Lower leg skin (tissue), 4 donors: ENCODE results near the gene TCF7L1. TPM values are rescaled to one million over a fixed set of nuclear protein-coding genes. Genes with fewer than 3 reads are reported as not detected.
A peak's percentile ranks its signal among the peaks of the same experiment; 100 is the strongest.

Experiments used
- DNase-seq, 2 donors: peaks; one replicate each; pipeline ENCODE4 v3.0.0-alpha.2; 2019; ENCODE audit warnings: low spot score in 2 of 2
- H3K4me3 ChIP-seq: fragments of 200-600 bp; sonication (generic); 2 replicates; pipeline ENCODE4 v1.5.1; 2017; ENCODE audit warnings: mild to moderate bottlenecking, low read depth; ENCODE audit not compliant: poor library complexity, severe bottlenecking
- POLR2A ChIP-seq, 2 donors: fragments of 450-650 bp; IDR thresholded peaks; one replicate each; pipeline ENCODE4 v1.6.1; 2016 to 2017; ENCODE audit warnings: antibody characterized with exemption in 2 of 2, mild to moderate bottlenecking in 1 of 2, moderate library complexity in 1 of 2
- WGBS, 2 donors: methylation state at CpG; one replicate each; pipeline ENCODE4 v1.1.5; 2018; 5-methylcytosine and 5-hydroxymethylcytosine counted together
- intact Hi-C: fragments of 100-400 bp; cut with DNase I; formaldehyde crosslinking; loops from one replicate; pipeline ENCODE4 v1.15.0; 2023; ENCODE audit warnings: low total_unique reads
- total RNA-seq, 4 donors: library from RNA; depleted of rRNA; stranded (reverse); fragments of >200 nt; gene quantifications; one replicate each; pipeline ENCODE4 v1.1.0, GENCODE V29; 2016
- TF ChIP-seq, protein P1 (sequence below), 3 donors: fragments of 450-650 bp; IDR thresholded peaks; one replicate each; pipeline ENCODE4 v1.5.1; 2016; ENCODE audit warnings: antibody characterized with exemption in 3 of 3, mild to moderate bottlenecking in 3 of 3, moderate library complexity in 2 of 3

The TCF7L1 gene
- total RNA-seq, 4 donors from 2014 or later = 0.67 to 4.8 (median 1.9) TPM

DNA sequence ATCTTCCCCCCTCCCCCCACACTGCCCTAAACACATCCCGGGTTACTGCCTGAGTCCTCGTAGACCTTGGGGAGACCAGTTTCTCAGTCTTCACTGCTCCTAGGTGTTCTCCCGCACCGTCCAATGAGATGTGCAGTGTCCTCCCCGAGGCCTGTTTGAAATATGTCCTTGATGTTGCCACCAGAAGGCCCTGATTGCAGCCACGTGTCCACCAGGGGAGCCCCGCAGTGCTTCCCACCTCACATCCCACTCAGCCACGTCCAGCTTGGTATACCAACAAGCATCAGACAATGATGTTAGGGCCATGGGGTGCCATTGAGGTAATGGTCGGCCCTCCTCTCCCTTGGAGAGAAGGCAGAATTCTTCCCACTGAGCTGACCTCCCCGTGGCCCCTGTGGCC lies 38.7 kb downstream of the TCF7L1 start:
- no peak for DNase-seq
- TF ChIP-seq POLR2A (IDR thresholded peaks at IDR 0.05) = no peak
- TF ChIP-seq, protein P1, sequence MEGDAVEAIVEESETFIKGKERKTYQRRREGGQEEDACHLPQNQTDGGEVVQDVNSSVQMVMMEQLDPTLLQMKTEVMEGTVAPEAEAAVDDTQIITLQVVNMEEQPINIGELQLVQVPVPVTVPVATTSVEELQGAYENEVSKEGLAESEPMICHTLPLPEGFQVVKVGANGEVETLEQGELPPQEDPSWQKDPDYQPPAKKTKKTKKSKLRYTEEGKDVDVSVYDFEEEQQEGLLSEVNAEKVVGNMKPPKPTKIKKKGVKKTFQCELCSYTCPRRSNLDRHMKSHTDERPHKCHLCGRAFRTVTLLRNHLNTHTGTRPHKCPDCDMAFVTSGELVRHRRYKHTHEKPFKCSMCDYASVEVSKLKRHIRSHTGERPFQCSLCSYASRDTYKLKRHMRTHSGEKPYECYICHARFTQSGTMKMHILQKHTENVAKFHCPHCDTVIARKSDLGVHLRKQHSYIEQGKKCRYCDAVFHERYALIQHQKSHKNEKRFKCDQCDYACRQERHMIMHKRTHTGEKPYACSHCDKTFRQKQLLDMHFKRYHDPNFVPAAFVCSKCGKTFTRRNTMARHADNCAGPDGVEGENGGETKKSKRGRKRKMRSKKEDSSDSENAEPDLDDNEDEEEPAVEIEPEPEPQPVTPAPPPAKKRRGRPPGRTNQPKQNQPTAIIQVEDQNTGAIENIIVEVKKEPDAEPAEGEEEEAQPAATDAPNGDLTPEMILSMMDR (IDR thresholded peaks at IDR 0.05) = no peak
- intact Hi-C loops = no loop called here
- H3K4me3 ChIP-seq = no peak overlapping the region
- 87 to 89% methylated on average over 10 of the region's 10 CpGs for WGBS, 2 donors

DNA sequence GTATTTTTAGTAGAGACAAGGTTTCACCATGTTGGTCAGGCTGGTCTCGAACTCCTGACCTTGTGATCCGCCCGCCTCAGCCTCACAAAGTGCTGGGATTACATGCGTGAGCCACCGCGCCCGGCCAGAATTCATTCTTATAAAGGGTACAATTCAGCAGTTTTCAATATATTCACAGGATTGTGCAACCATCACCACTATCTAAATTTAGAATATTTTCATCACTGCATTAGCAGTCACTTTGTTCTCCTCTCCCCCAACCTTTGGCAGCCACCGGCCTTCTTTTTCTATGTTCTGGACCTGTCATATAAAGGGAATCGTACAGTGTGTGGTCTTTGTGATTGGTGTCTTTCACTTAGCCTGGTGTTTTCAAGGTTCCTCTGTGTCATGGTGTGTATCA lies 40.7 kb downstream of the TCF7L1 start:
- WGBS, 2 donors = 82 to 88% methylated on average over 9 of the region's 9 CpGs
- no peak overlapping the region for H3K4me3 ChIP-seq
- intact Hi-C loops = no loop called here
- DNase-seq = no peak
- TF ChIP-seq, protein P1 (IDR thresholded peaks at IDR 0.05) = no peak

DNA sequence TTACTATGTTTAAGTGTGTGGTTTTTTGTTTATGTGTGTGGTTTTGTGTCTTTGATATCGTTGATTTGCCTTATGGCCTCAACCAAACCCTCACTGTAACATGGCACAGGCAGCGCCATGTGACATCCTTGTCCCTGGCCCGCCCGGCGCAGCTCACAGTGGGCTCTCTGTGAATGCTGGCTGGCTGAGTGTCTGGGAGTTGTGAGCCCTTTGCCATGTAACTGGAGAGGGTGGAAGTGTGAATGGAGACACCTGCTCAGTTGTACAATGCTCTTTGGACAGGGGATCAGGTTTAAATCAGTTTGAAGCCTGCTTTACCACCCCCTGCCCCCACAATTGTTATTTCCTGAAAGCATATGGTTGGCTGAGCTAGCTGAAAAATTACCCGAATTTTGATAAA lies 41.8 kb downstream of the TCF7L1 start:
- TF ChIP-seq, protein P1 (IDR thresholded peaks at IDR 0.05) = no peak
- no peak for TF ChIP-seq POLR2A (IDR thresholded peaks at IDR 0.05)
- 88 to 90% methylated on average over 6 of the region's 6 CpGs for WGBS, 2 donors
- no peak overlapping the region for H3K4me3 ChIP-seq
- intact Hi-C loops = no loop called here
- no peak for DNase-seq

DNA sequence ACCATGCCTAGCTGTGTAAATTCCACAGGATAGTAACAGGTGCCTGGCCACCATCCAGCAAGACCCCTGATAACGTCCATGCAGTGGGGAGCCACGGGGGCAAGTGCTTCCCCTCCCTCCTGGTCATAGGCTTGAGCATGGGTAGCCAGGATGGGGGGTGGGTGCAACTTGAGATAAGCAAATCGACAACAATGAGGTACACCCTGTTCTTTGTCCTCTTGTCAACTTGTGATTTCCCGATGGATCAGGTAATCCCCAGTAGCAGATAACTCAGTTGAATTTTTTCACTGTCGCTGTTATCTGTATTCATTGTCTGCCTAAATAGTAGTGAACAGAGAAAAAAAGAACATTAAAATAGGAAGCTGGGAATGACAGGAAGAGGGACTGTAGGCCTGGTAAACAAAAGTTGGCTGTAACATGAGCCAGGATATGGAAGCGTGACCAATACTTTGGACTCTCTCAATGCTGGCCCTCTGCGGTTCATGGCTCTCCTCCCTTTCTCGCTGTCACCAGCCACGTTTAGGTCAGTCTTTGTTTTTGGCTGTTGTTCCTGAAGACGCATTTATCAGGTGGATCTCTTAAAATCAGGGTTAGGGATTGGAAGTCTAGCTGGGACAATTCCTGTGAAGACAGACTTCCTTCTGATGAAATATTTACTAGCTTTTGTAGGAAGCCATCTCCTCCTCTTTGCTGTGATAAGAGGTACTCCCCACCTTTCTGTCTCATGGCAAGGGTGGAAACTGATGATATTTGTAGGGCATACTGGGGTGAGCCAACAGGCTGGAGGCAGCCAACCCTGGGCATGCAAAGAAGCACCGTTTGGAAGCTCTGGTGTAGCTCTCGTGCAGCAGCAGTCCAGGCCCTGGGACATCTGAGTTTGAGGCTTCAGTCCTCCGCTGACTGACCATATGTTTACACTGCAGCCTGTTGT lies 42.4 kb downstream of the TCF7L1 start:
- TF ChIP-seq, protein P1 (IDR thresholded peaks at IDR 0.05) = no peak
- TF ChIP-seq POLR2A (IDR thresholded peaks at IDR 0.05) = no peak
- intact Hi-C loops = no loop called here

DNA sequence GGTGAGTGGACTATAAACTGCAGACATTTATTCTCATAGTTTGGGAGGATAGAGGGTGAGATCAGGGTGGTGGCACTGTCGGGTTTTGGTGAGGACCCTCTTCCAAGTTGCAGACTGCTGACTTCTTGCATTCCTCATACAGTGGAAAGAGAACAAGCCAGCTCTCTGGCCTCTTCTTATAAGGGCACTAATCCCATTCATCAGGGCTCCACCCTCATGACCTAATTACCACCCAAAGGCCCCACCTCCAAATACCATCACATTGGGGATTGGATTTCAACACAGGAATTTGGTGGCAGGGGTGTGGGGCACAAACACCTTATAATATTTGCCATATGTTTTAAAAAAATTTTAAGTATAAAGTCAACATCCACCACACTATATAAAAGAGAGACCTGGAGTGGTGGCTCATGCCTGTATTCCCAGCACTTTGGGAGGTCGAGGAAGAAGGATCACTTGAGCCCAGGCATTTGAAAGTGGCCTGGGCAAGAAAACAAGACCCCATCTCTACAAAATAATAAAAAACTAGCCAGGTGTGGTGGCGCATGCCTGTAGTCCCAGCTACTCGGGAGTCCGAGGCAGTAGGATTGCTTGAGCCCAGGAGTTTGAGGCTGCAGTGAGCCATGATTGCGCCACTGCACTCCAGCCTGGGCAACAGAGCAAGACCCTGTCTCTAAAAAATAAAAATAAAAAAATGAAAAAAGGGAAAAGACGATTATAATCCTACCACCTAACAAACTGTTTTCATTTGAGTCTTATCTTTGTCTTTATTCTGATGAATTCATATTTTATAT lies 44.0 kb downstream of the TCF7L1 start:
- intact Hi-C loops = no loop called here
- 91 to 92% methylated on average over 7 of the region's 7 CpGs for WGBS, 2 donors
- DNase-seq = no peak
- TF ChIP-seq POLR2A (IDR thresholded peaks at IDR 0.05) = no peak
- TF ChIP-seq, protein P1 (IDR thresholded peaks at IDR 0.05) = no peak
- H3K4me3 ChIP-seq = no peak overlapping the region

More for the DNA sequence above, 42.4 kb downstream of the TCF7L1 start:
- 50 to 65% methylated on average over 13 of the region's 13 CpGs for WGBS, 2 donors
- no peak overlapping the region for H3K4me3 ChIP-seq
- DNase-seq = peak in 1 of 2 donors; percentile 47
